GM18909 (cell line): ENCODE measurements around the gene UBE2I.

ENCODE experiments used
- ATAC-seq: cut with Tn5 transposase; IDR thresholded peaks from one replicate; pipeline ENCODE4 v1.9.1; 2021; ENCODE audit warnings: mild to moderate bottlenecking; ENCODE audit not compliant: unreplicated experiment, poor library complexity

The UBE2I gene

GRCh38 chr16:1340730-1341494, 31.5 kb downstream of the UBE2I start:
- no peak for ATAC-seq

- no peak for ATAC-seq
Observed at GRCh38 chr16:1341495-1342420, 32.3 kb downstream of the UBE2I start.

GRCh38 chr16:1342526-1343427, 33.3 kb downstream of the UBE2I start:
- peak; percentile 85 for ATAC-seq

- ATAC-seq, result peak; percentile 1
Observed at GRCh38 chr16:1343428-1344242, 34.2 kb downstream of the UBE2I start.

GRCh38 chr16:1344499-1344898, 35.1 kb downstream of the UBE2I start:
- ATAC-seq, result no peak

GRCh38 chr16:1345087-1345486, 35.7 kb downstream of the UBE2I start:
- no peak for ATAC-seq

- ATAC-seq, result no peak
Observed at GRCh38 chr16:1345651-1346421, 36.4 kb downstream of the UBE2I start.

GRCh38 chr16:1346422-1347285, 37.2 kb downstream of the UBE2I start:
- ATAC-seq, result no peak

GRCh38 chr16:1347286-1347855, 37.9 kb downstream of the UBE2I start:
- no peak for ATAC-seq

GRCh38 chr16:1347962-1348361, 38.5 kb downstream of the UBE2I start:
- ATAC-seq, result no peak

- ATAC-seq, result no peak
Observed at GRCh38 chr16:1348441-1348840, 39.0 kb downstream of the UBE2I start.

GRCh38 chr16:1348926-1349325, 39.5 kb downstream of the UBE2I start:
- no peak for ATAC-seq

GRCh38 chr16:1349351-1349750, 39.9 kb downstream of the UBE2I start:
- ATAC-seq, result no peak

GRCh38 chr16:1349951-1350350, 40.5 kb downstream of the UBE2I start:
- ATAC-seq, result no peak

- no peak for ATAC-seq
Observed at GRCh38 chr16:1350691-1351090, 41.3 kb downstream of the UBE2I start.

GRCh38 chr16:1351215-1351581, 41.8 kb downstream of the UBE2I start:
- ATAC-seq, result peak; percentile 11

GRCh38 chr16:1351582-1352362, 42.3 kb downstream of the UBE2I start, which contains the start of the genes GNPTG and TSR3:
Gene GNPTG, plus strand, starts transcription at chr16:1351931. Its CDS starts 35 bp downstream, at chr16:1351966.
Gene TSR3, minus strand, starts transcription at chr16:1351878. Its CDS starts 74 bp downstream, at chr16:1351804.
- ATAC-seq, result peak; percentile 77
